Pancreas (tissue), 10 donors: ENCODE results near the gene LCK. TPM values are rescaled to one million over a fixed set of nuclear protein-coding genes. Genes with fewer than 3 reads are reported as not detected.

Source experiments
- ATAC-seq, 4 donors: fragments of 200-7000 bp; cut with Tn5 transposase; one replicate each; pipeline versions ENCODE4 v1.8.0 to v1.9.1; 2020; ENCODE audit warnings: mild to moderate bottlenecking in 4 of 4, moderate library complexity in 4 of 4
- DNase-seq, 6 donors: peaks; one replicate each; pipeline ENCODE4 v3.0.0-alpha.2; 2020
- FAIRE-seq: peaks from 2 replicates; lab custom pipeline; 2012; peaks lifted over from hg19 to GRCh38; lab: Jason Lieb, UNC
- H3K27ac ChIP-seq, 4 donors: fragments of 200-600 bp; sonication (generic); 1 replicate in 3 of 4; 2 replicates in 1 of 4; pipeline versions ENCODE4 v1.5.0 to v1.8.0; 2020
- H3K27me3 ChIP-seq, 4 donors: fragments of 200-600 bp; one replicate each; pipeline ENCODE4 v1.8.0; 2021
- H3K36me3 ChIP-seq, 3 donors: fragments of 200-600 bp; sonication (generic) in 1 of 3; one replicate each; pipeline versions ENCODE4 v1.5.0 to v1.8.0; 2020 to 2021
- H3K4me1 ChIP-seq, 3 donors: fragments of 200-600 bp; one replicate each; pipeline ENCODE4 v1.8.0; 2021
- H3K4me3 ChIP-seq, 4 donors: fragments of 200-600 bp; sonication (generic) in 2 of 4; one replicate each; pipeline versions ENCODE4 v1.5.0 to v1.8.0; 2020 to 2021
- H3K9me3 ChIP-seq, 4 donors: fragments of 200-600 bp; one replicate each; pipeline ENCODE4 v1.8.0; 2021
- CTCF ChIP-seq, 4 donors: fragments of 200-600 bp; sonication (generic) in 3 of 4; IDR thresholded peaks; one replicate each; pipeline versions ENCODE4 v1.5.0 to v1.8.0; 2021; ENCODE audit warnings: antibody characterized with exemption in 4 of 4
- WGBS, 2 donors: extraction: QIAGEN DNeasy Blood & Tissue Kit; methylation state at CpG; one replicate each; pipeline ENCODE4 v1.1.7; 2013; 5-methylcytosine and 5-hydroxymethylcytosine counted together
- intact Hi-C, 3 donors: fragments of 100-400 bp; cut with DNase I; formaldehyde crosslinking; loops; one replicate each; pipeline versions ENCODE4 v1.11.1 to v1.14.2; 2022
- polyA plus RNA-seq, 2 donors: library from polyadenylated mRNA; stranded (reverse); fragments of 200-250 nt; gene quantifications; one replicate each; pipeline ENCODE4 v1.2.3, GENCODE V29; 2013
- total RNA-seq, 6 donors: library from RNA; stranded (reverse); fragmentation: NEBNext Ultra II Directional in 4 of 6; extraction: Animal tissue kit (Norgen Biotek cat#: 25700) in 4 of 6; gene quantifications; one replicate each; pipeline versions ENCODE4 v1.2.1 to v1.2.4, GENCODE V29; 2021 to 2023
- donor health status: healthy with polysubstance abuse.
- donor health status: DM: no; HTN: no; CAD: no; lungs with moderate emphysema.
- donor health status: DM: no; HTN: no; CAD: no.
- donor health status: control.
- donor health status: control.
- donor health status: Bipolar disorder and iron deficiency.
- donor health status: DM: yes; HTN: yes; CAD: no.
- donor health status: DM: no; HTN: no; CAD: no.
- donor health status: DM: no; HTN: no; CAD: no.
- donor health status: DM: yes; HTN: yes; CAD: no.

Gene LCK
- total and polyA plus RNA-seq, 8 donors = 0.09 to 1.6 (median 0.85) TPM

- Histone ChIP-seq H3K27ac (no peak overlapping the region), H3K4me1 (peaks cover 0 to 8% (median 6%) of the 10 kb centered on the region in 3 donors), H3K27me3 (no peaks in the 10 kb centered on the region), H3K36me3 (peaks cover 0 to 20% (median under 1%) of the 10 kb centered on the region in 3 donors), H3K9me3 (no peaks in the 10 kb centered on the region), H3K4me3 (peak overlapping the region in 1 of 4 donors; percentile 78)
- no peak for FAIRE-seq
- DNase-seq = peak in 1 of 6 donors; percentile 52
- TF ChIP-seq CTCF (IDR thresholded peaks at IDR 0.05) = no peak
- intact Hi-C loops = no loop called here
- no peak for ATAC-seq
- 73 to 80% methylated on average over 9 of the region's 9 CpGs for WGBS, 2 donors
Observed at GRCh38 chr1:32334274-32334861, 83.3 kb downstream of the LCK start.

- peak; percentile 32 to 45 (median 40) for TF ChIP-seq CTCF (IDR thresholded peaks at IDR 0.05)
- intact Hi-C loops = no loop called here
- DNase-seq (peak in 5 of 6 donors; percentile 48 to 84 (median 70)), ATAC-seq (peak; percentile 50 to 72 (median 65)), FAIRE-seq (no peak)
- Histone ChIP-seq H3K27ac (peak overlapping the region in 1 of 4 donors; percentile 44), H3K4me1 (peaks cover 0 to 8% (median 6%) of the 10 kb centered on the region in 3 donors), H3K9me3 (no peaks in the 10 kb centered on the region), H3K36me3 (peaks cover 0 to 20% (median 0%) of the 10 kb centered on the region in 3 donors), H3K27me3 (no peaks in the 10 kb centered on the region), H3K4me3 (peak overlapping the region; percentile 55 to 78 (median 59))
- WGBS, 2 donors = 5 to 10% methylated on average over 27 to 46 of the region's 46 CpGs
Observed at GRCh38 chr1:32334864-32335534, 83.9 kb downstream of the LCK start.

- intact Hi-C loops = no loop called here
- ATAC-seq (peak; percentile 1 to 31 (median 16)), DNase-seq (no peak), FAIRE-seq (no peak)
- Histone ChIP-seq H3K27ac (peak overlapping the region in 1 of 4 donors; percentile 44), H3K4me1 (peaks cover 0 to 8% (median 6%) of the 10 kb centered on the region in 3 donors), H3K4me3 (peak overlapping the region; percentile 55 to 78 (median 59)), H3K27me3 (no peaks in the 10 kb centered on the region), H3K36me3 (peaks cover 0 to 15% (median 0%) of the 10 kb centered on the region in 3 donors), H3K9me3 (no peaks in the 10 kb centered on the region)
- no peak for TF ChIP-seq CTCF (IDR thresholded peaks at IDR 0.05)
- 0% methylated on average over 16 to 34 of the region's 34 CpGs for WGBS, 2 donors
Observed at GRCh38 chr1:32335535-32335789, 84.4 kb downstream of the LCK start.

Other genes with a start within 250 kb of the LCK start
- gene KHDRBS1, start 237.4 kb upstream of the LCK start, total RNA-seq = 10 to 100 TPM; 26.6 to 56.7 (median 41.2) TPM
- gene KHDRBS1, start 237.4 kb upstream of the LCK start, polyA plus RNA-seq = 10 to 100 TPM; 22.8 to 41.7 TPM
- 1 to 10 TPM; 5.1 to 8.7 (median 6.1) TPM for gene TMEM39B, start 178.3 kb upstream of the LCK start, total RNA-seq
- gene TMEM39B, start 178.3 kb upstream of the LCK start, polyA plus RNA-seq = 10 to 100 TPM in 1 of 2 donors, 1 to 10 TPM in 1; 6.3 to 11.8 TPM
- 10 to 100 TPM; 20.9 to 36.2 (median 26.9) TPM for gene KPNA6, start 143.2 kb upstream of the LCK start, total RNA-seq
- 1 to 10 TPM; 4.9 to 7.9 TPM for gene KPNA6, start 143.2 kb upstream of the LCK start, polyA plus RNA-seq
- gene TXLNA, start 71.6 kb upstream of the LCK start, total RNA-seq = 10 to 100 TPM; 13.8 to 29.3 (median 20.3) TPM
- gene TXLNA, start 71.6 kb upstream of the LCK start, polyA plus RNA-seq = 10 to 100 TPM; 13.6 to 14.4 TPM
- gene CCDC28B, start 50.7 kb upstream of the LCK start, total RNA-seq = 1 to 10 TPM; 1.6 to 4.7 (median 3.0) TPM
- 1 to 10 TPM; 8.4 to 8.5 TPM for gene CCDC28B, start 50.7 kb upstream of the LCK start, polyA plus RNA-seq
- 1 to 10 TPM; 1.1 to 1.7 (median 1.2) TPM for gene IQCC, start 45.6 kb upstream of the LCK start, total RNA-seq
- gene IQCC, start 45.6 kb upstream of the LCK start, polyA plus RNA-seq = 1 to 10 TPM; 4.1 to 5.5 TPM
- not detected for gene DCDC2B, start 42.2 kb upstream of the LCK start, total RNA-seq
- under 1 TPM; 0.05 to 0.11 TPM for gene DCDC2B, start 42.2 kb upstream of the LCK start, polyA plus RNA-seq
- 10 to 100 TPM in 1 of 6 donors, 1 to 10 TPM in 5; 6.2 to 15.2 (median 8.2) TPM for gene TMEM234, start 28.9 kb upstream of the LCK start, total RNA-seq
- 10 to 100 TPM; 19.2 to 23.5 TPM for gene TMEM234, start 28.9 kb upstream of the LCK start, polyA plus RNA-seq
- 100 to 1,000 TPM in 1 of 6 donors, 10 to 100 TPM in 5; 63.4 to 101 (median 81.0) TPM for gene EIF3I, start 28.9 kb upstream of the LCK start, total RNA-seq
- gene EIF3I, start 28.9 kb upstream of the LCK start, polyA plus RNA-seq = 100 to 1,000 TPM in 1 of 2 donors, 10 to 100 TPM in 1; 82.0 to 107 TPM
- gene FAM167B, start 4.0 kb upstream of the LCK start, total RNA-seq = 1 to 10 TPM; 1.6 to 6.9 (median 2.9) TPM
- 10 to 100 TPM; 11.6 to 12.0 TPM for gene FAM167B, start 4.0 kb upstream of the LCK start, polyA plus RNA-seq
- gene HDAC1, start 40.8 kb downstream of the LCK start, total RNA-seq = 10 to 100 TPM; 27.0 to 43.5 (median 30.5) TPM
- gene HDAC1, start 40.8 kb downstream of the LCK start, polyA plus RNA-seq = 10 to 100 TPM; 30.6 to 77.9 TPM
- 10 to 100 TPM in 4 of 6 donors, 1 to 10 TPM in 2; 7.3 to 49.5 (median 14.5) TPM for gene MARCKSL1, start 85.0 kb downstream of the LCK start, total RNA-seq
- gene MARCKSL1, start 85.0 kb downstream of the LCK start, polyA plus RNA-seq = 10 to 100 TPM; 16.3 to 16.5 TPM
- gene FAM229A, start 111.2 kb downstream of the LCK start, total RNA-seq = 1 to 10 TPM; 1.9 to 6.4 (median 3.8) TPM
- 10 to 100 TPM; 18.6 to 21.8 TPM for gene FAM229A, start 111.2 kb downstream of the LCK start, polyA plus RNA-seq
- gene TSSK3, start 111.3 kb downstream of the LCK start, total RNA-seq = 1 to 10 TPM; 1.0 to 2.5 (median 1.3) TPM
- gene TSSK3, start 111.3 kb downstream of the LCK start, polyA plus RNA-seq = 1 to 10 TPM in 1 of 2 donors, under 1 TPM in 1; 0.35 to 1.8 TPM
- gene BSDC1, start 143.2 kb downstream of the LCK start, total RNA-seq = 10 to 100 TPM; 35.9 to 56.9 (median 47.0) TPM
- gene BSDC1, start 143.2 kb downstream of the LCK start, polyA plus RNA-seq = 10 to 100 TPM; 36.3 to 40.5 TPM
- gene ZBTB8B, start 213.8 kb downstream of the LCK start, total RNA-seq = under 1 TPM; under 0.01 to 0.06 (median under 0.01) TPM
- under 1 TPM; 0.04 to 0.05 TPM for gene ZBTB8B, start 213.8 kb downstream of the LCK start, polyA plus RNA-seq